AG09319 (cell line): ENCODE data around the gene ICOSLG.

Source experiments
- DNase-seq: peaks from one replicate; pipeline ENCODE4 v3.0.0-alpha.2; 2010; ENCODE audit warnings: low read depth; ENCODE audit errors: extremely low read depth
- CTCF ChIP-seq: IDR thresholded peaks from 2 replicates; pipeline ENCODE4 v1.5.1; 2011; ENCODE audit warnings: low read depth, mild to moderate bottlenecking, inconsistent platforms, low read length, moderate library complexity

Gene ICOSLG

GRCh38 chr21:44272284-44272858, 31.6 kb upstream of the ICOSLG start:
- no peak for DNase-seq
- TF ChIP-seq CTCF = no peak

- TF ChIP-seq CTCF = no peak
- no peak for DNase-seq
Observed at GRCh38 chr21:44271558-44272283, 31.0 kb upstream of the ICOSLG start.

- DNase-seq = no peak
- TF ChIP-seq CTCF = no peak
Observed at GRCh38 chr21:44269090-44269489, 28.3 kb upstream of the ICOSLG start.

GRCh38 chr21:44267655-44268142, 27.0 kb upstream of the ICOSLG start:
- TF ChIP-seq CTCF = peak; percentile 4; the same call in 1 of the 2 replicates
- no peak for DNase-seq

GRCh38 chr21:44265734-44266270, 25.1 kb upstream of the ICOSLG start:
- DNase-seq = no peak
- no peak for TF ChIP-seq CTCF

- DNase-seq = no peak
- TF ChIP-seq CTCF = no peak
Observed at GRCh38 chr21:44263768-44264167, 23.0 kb upstream of the ICOSLG start.

- no peak for TF ChIP-seq CTCF
- DNase-seq = no peak
Observed at GRCh38 chr21:44263221-44263760, 22.5 kb upstream of the ICOSLG start.
